Measurements from ENCODE around the gene G6PD. TPM values are rescaled to one million over a fixed set of nuclear protein-coding genes. Genes with fewer than 3 reads are reported as not detected.

Gene G6PD
- total and polyA plus RNA-seq, 4 donors, result 18.4 to 45.5 (median 36.2) TPM

GRCh38 chrX:154515966-154516655 is 30.5 kb downstream of the G6PD start, which contains the start of gene FAM3A:
TSS of gene FAM3A (minus strand) at chrX:154516232. CDS start at chrX:154515772, 460 bp downstream.
- peaks cover 12% of the 10 kb centered on the region for H3K36me3 ChIP-seq (ENCODE audit: control insufficient read depth, insufficient read depth, low read length)
- WGBS (ENCODE audit: insufficient coverage), result 25% methylated on average over 59 of the region's 59 CpGs

GRCh38 chrX:154515090-154515965 is 31.3 kb downstream of the G6PD start:
- H3K27me3 ChIP-seq (ENCODE audit: control insufficient read depth, insufficient read depth, low read length), result no peaks in the 10 kb centered on the region
- H3K36me3 ChIP-seq (ENCODE audit: control insufficient read depth, insufficient read depth, low read length), result peaks cover 13% of the 10 kb centered on the region
- H3K9me3 ChIP-seq (ENCODE audit: control insufficient read depth, insufficient read depth, low read length), result no peaks in the 10 kb centered on the region
- peak overlapping the region; percentile 80 for H3K4me3 ChIP-seq (ENCODE audit: low read depth, low read length)
- DNase-seq (ENCODE audit: low read depth in 4 of 6, low spot score in 6 of 6), result peak in 2 of 6 donors; percentile 7 to 19
- WGBS (ENCODE audit: insufficient coverage), result 31% methylated on average over 26 of the region's 34 CpGs
- peak overlapping the region; percentile 86 for H3K27ac ChIP-seq (ENCODE audit: low read depth, low read length)
- H3K4me1 ChIP-seq (ENCODE audit: control insufficient read depth, insufficient read depth, low read length), result peaks cover 22% of the 10 kb centered on the region

More at GRCh38 chrX:154515966-154516655, 30.5 kb downstream of the G6PD start, which contains the start of gene FAM3A:
- DNase-seq (ENCODE audit: low read depth in 4 of 6, low spot score in 6 of 6), result peak; percentile 61 to 95 (median 72)
- Histone ChIP-seq H3K9me3 (ENCODE audit: control insufficient read depth, insufficient read depth, low read length) (no peaks in the 10 kb centered on the region), H3K4me3 (ENCODE audit: low read depth, low read length) (peak within 1 kb of the TSS; percentile 80), H3K4me1 (ENCODE audit: control insufficient read depth, insufficient read depth, low read length) (peaks cover 22% of the 10 kb centered on the region), H3K27ac (ENCODE audit: low read depth, low read length) (peak within 1 kb of the TSS; percentile 88), H3K27me3 (ENCODE audit: control insufficient read depth, insufficient read depth, low read length) (no peaks in the 10 kb centered on the region)

GRCh38 chrX:154513716-154514115 is 32.9 kb downstream of the G6PD start:
- no peaks in the 10 kb centered on the region for H3K27me3 ChIP-seq (ENCODE audit: control insufficient read depth, insufficient read depth, low read length)
- H3K36me3 ChIP-seq (ENCODE audit: control insufficient read depth, insufficient read depth, low read length), result peaks cover 19% of the 10 kb centered on the region
- WGBS (ENCODE audit: insufficient coverage), result 69% methylated on average over 2 of the region's 2 CpGs
- no peak overlapping the region for H3K4me3 ChIP-seq (ENCODE audit: low read depth, low read length)
- H3K9me3 ChIP-seq (ENCODE audit: control insufficient read depth, insufficient read depth, low read length), result no peaks in the 10 kb centered on the region
- no peak for DNase-seq (ENCODE audit: low read depth in 4 of 6, low spot score in 6 of 6)
- H3K27ac ChIP-seq (ENCODE audit: low read depth, low read length), result no peak overlapping the region
- peaks cover 22% of the 10 kb centered on the region for H3K4me1 ChIP-seq (ENCODE audit: control insufficient read depth, insufficient read depth, low read length)

GRCh38 chrX:154512879-154513553 is 33.6 kb downstream of the G6PD start:
- no peaks in the 10 kb centered on the region for H3K9me3 ChIP-seq (ENCODE audit: control insufficient read depth, insufficient read depth, low read length)
- H3K4me3 ChIP-seq (ENCODE audit: low read depth, low read length), result no peak overlapping the region
- H3K27ac ChIP-seq (ENCODE audit: low read depth, low read length), result no peak overlapping the region
- H3K4me1 ChIP-seq (ENCODE audit: control insufficient read depth, insufficient read depth, low read length), result peaks cover 22% of the 10 kb centered on the region
- no peak for DNase-seq (ENCODE audit: low read depth in 4 of 6, low spot score in 6 of 6)
- WGBS (ENCODE audit: insufficient coverage), result 90% methylated on average over 14 of the region's 16 CpGs
- no peaks in the 10 kb centered on the region for H3K27me3 ChIP-seq (ENCODE audit: control insufficient read depth, insufficient read depth, low read length)
- peaks cover 25% of the 10 kb centered on the region for H3K36me3 ChIP-seq (ENCODE audit: control insufficient read depth, insufficient read depth, low read length)

- DNase-seq (ENCODE audit: low read depth in 4 of 6, low spot score in 6 of 6), result no peak
Observed at GRCh38 chrX:154511761-154512160, 34.9 kb downstream of the G6PD start.

GRCh38 chrX:154509455-154509854 is 37.2 kb downstream of the G6PD start:
- Histone ChIP-seq H3K36me3 (ENCODE audit: control insufficient read depth, insufficient read depth, low read length) (peaks cover 51% of the 10 kb centered on the region), H3K9me3 (ENCODE audit: control insufficient read depth, insufficient read depth, low read length) (no peaks in the 10 kb centered on the region), H3K27ac (ENCODE audit: low read depth, low read length) (no peak overlapping the region), H3K4me1 (ENCODE audit: control insufficient read depth, insufficient read depth, low read length) (peaks cover 15% of the 10 kb centered on the region), H3K27me3 (ENCODE audit: control insufficient read depth, insufficient read depth, low read length) (no peaks in the 10 kb centered on the region), H3K4me3 (ENCODE audit: low read depth, low read length) (no peak overlapping the region)
- no peak for DNase-seq (ENCODE audit: low read depth in 4 of 6, low spot score in 6 of 6)
- 60% methylated on average over 1 of the region's 5 CpGs for WGBS (ENCODE audit: insufficient coverage)

More at GRCh38 chrX:154511761-154512160, 34.9 kb downstream of the G6PD start:
- Histone ChIP-seq H3K4me1 (ENCODE audit: control insufficient read depth, insufficient read depth, low read length) (peaks cover 21% of the 10 kb centered on the region), H3K27ac (ENCODE audit: low read depth, low read length) (no peak overlapping the region), H3K4me3 (ENCODE audit: low read depth, low read length) (no peak overlapping the region), H3K27me3 (ENCODE audit: control insufficient read depth, insufficient read depth, low read length) (no peaks in the 10 kb centered on the region), H3K9me3 (ENCODE audit: control insufficient read depth, insufficient read depth, low read length) (no peaks in the 10 kb centered on the region), H3K36me3 (ENCODE audit: control insufficient read depth, insufficient read depth, low read length) (peaks cover 38% of the 10 kb centered on the region)
- WGBS (ENCODE audit: insufficient coverage), result 96% methylated on average over 8 of the region's 12 CpGs

- Histone ChIP-seq H3K27ac (ENCODE audit: low read depth, low read length) (no peak overlapping the region), H3K27me3 (ENCODE audit: control insufficient read depth, insufficient read depth, low read length) (no peaks in the 10 kb centered on the region), H3K4me3 (ENCODE audit: low read depth, low read length) (no peak overlapping the region), H3K36me3 (ENCODE audit: control insufficient read depth, insufficient read depth, low read length) (peaks cover 51% of the 10 kb centered on the region), H3K4me1 (ENCODE audit: control insufficient read depth, insufficient read depth, low read length) (peaks cover 15% of the 10 kb centered on the region), H3K9me3 (ENCODE audit: control insufficient read depth, insufficient read depth, low read length) (no peaks in the 10 kb centered on the region)
- no peak for DNase-seq (ENCODE audit: low read depth in 4 of 6, low spot score in 6 of 6)
- WGBS (ENCODE audit: insufficient coverage), result 90% methylated on average over 11 of the region's 13 CpGs
Observed at GRCh38 chrX:154508384-154508745, 38.3 kb downstream of the G6PD start.

- no peaks in the 10 kb centered on the region for H3K27me3 ChIP-seq (ENCODE audit: control insufficient read depth, insufficient read depth, low read length)
- H3K9me3 ChIP-seq (ENCODE audit: control insufficient read depth, insufficient read depth, low read length), result no peaks in the 10 kb centered on the region
- H3K27ac ChIP-seq (ENCODE audit: low read depth, low read length), result no peak overlapping the region
- peaks cover 15% of the 10 kb centered on the region for H3K4me1 ChIP-seq (ENCODE audit: control insufficient read depth, insufficient read depth, low read length)
- 81% methylated on average over 14 of the region's 24 CpGs for WGBS (ENCODE audit: insufficient coverage)
- H3K4me3 ChIP-seq (ENCODE audit: low read depth, low read length), result no peak overlapping the region
- no peak for DNase-seq (ENCODE audit: low read depth in 4 of 6, low spot score in 6 of 6)
- peaks cover 48% of the 10 kb centered on the region for H3K36me3 ChIP-seq (ENCODE audit: control insufficient read depth, insufficient read depth, low read length)
Observed at GRCh38 chrX:154507673-154508383, 38.8 kb downstream of the G6PD start.
